T-helper 1 cell treated with Interleukin-12 subunit alpha and Interleukin-12 subunit beta and Interleukin-4 antibody, amounts not matched to agents 30 μg/mL and 1 μg/mL, for 36 hours (primary cell): ENCODE results near the gene VWF.
"Not testable (repeated sequence)": the region's sequence is repeated elsewhere in the genome, so short reads cannot be mapped to it uniquely, and the experiment has no call there.

ENCODE experiments used
- H3K27ac Mint-ChIP-seq: one replicate; pipeline ENCODE4 v1.8.0; 2021; ENCODE audit warnings: mild to moderate bottlenecking, mixed read lengths
- H3K27me3 Mint-ChIP-seq: one replicate; pipeline ENCODE4 v1.8.0; 2021; ENCODE audit warnings: low read depth, mixed read lengths
- H3K36me3 Mint-ChIP-seq: one replicate; pipeline ENCODE4 v1.8.0; 2021; ENCODE audit warnings: low read depth, mixed read lengths
- H3K4me1 Mint-ChIP-seq: one replicate; pipeline ENCODE4 v1.8.0; 2021; ENCODE audit warnings: low read depth, mixed read lengths
- H3K4me3 Mint-ChIP-seq: one replicate; pipeline ENCODE4 v1.8.0; 2021; ENCODE audit warnings: mild to moderate bottlenecking, moderate library complexity, mixed read lengths
- H3K9me3 Mint-ChIP-seq: one replicate; pipeline ENCODE4 v1.8.0; 2021; ENCODE audit warnings: mixed read lengths

The VWF gene

GRCh38 chr12:6039894-6040601, 84.4 kb downstream of the VWF start:
- no peak overlapping the region for H3K27ac Mint-ChIP-seq
- H3K9me3 Mint-ChIP-seq, result no peaks in the 10 kb centered on the region
- no peaks in the 10 kb centered on the region for H3K27me3 Mint-ChIP-seq
- H3K4me3 Mint-ChIP-seq, result no peak overlapping the region
- no peaks in the 10 kb centered on the region for H3K4me1 Mint-ChIP-seq
- no peaks in the 10 kb centered on the region for H3K36me3 Mint-ChIP-seq

- H3K4me1 Mint-ChIP-seq, result no peaks in the 10 kb centered on the region
- H3K27ac Mint-ChIP-seq, result no peak overlapping the region
- no peak overlapping the region for H3K4me3 Mint-ChIP-seq
- H3K27me3 Mint-ChIP-seq, result no peaks in the 10 kb centered on the region
- no peaks in the 10 kb centered on the region for H3K36me3 Mint-ChIP-seq
- H3K9me3 Mint-ChIP-seq, result no peaks in the 10 kb centered on the region
Observed at GRCh38 chr12:6038160-6038559, 86.3 kb downstream of the VWF start.

DNA sequence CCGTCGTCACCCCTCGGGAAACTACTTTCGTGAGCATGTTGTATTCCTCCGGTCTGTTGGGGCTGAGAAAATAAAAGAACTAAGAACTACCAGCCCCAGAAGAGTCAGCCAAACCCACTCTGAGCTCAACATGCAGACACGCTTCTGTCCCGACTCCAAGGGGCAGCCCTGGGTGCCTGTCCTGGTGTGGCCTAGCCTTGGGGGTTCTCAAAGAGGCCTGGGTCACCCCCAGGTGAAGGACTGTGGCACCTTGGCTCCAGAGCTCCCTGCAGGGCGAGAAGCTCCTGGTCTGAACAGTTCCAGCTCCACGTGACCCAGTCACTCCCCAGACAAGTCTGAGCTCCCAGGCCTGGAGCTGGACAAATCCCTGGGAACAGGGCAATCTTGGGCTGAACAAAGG, 87.0 kb downstream of the VWF start:
- no peaks in the 10 kb centered on the region for H3K4me1 Mint-ChIP-seq
- no peaks in the 10 kb centered on the region for H3K9me3 Mint-ChIP-seq
- H3K4me3 Mint-ChIP-seq, result no peak overlapping the region
- H3K27me3 Mint-ChIP-seq, result no peaks in the 10 kb centered on the region
- H3K27ac Mint-ChIP-seq, result no peak overlapping the region
- no peaks in the 10 kb centered on the region for H3K36me3 Mint-ChIP-seq

- no peak overlapping the region for H3K4me3 Mint-ChIP-seq
- no peaks in the 10 kb centered on the region for H3K27me3 Mint-ChIP-seq
- H3K4me1 Mint-ChIP-seq, result no peaks in the 10 kb centered on the region
- H3K9me3 Mint-ChIP-seq, result no peaks in the 10 kb centered on the region
- H3K27ac Mint-ChIP-seq, result no peak overlapping the region
- H3K36me3 Mint-ChIP-seq, result no peaks in the 10 kb centered on the region
Observed at GRCh38 chr12:6036509-6036908, 88.0 kb downstream of the VWF start.

DNA sequence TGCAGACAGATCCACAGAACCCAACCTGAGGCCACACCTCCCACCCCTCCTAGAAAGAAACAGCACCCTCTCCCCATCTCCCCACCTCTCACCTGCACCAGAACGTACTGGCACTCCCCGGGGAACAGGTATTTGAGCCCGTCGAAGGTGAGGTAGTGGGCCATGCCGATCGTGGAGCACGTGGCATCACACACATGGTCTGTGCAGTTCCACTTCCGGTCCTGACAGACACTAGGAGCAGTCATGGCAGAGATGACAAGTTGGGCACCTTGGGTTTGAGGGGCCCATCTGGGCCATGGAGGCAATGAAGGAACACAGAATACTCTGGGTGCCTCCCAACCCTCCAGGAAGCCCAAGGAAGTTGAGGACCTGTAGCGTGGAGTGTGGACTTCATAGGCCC, 89.9 kb downstream of the VWF start:
- H3K4me1 Mint-ChIP-seq, result no peaks in the 10 kb centered on the region
- no peaks in the 10 kb centered on the region for H3K27me3 Mint-ChIP-seq
- no peak overlapping the region for H3K27ac Mint-ChIP-seq
- H3K36me3 Mint-ChIP-seq, result no peaks in the 10 kb centered on the region
- H3K4me3 Mint-ChIP-seq, result no peak overlapping the region
- H3K9me3 Mint-ChIP-seq, result no peaks in the 10 kb centered on the region

DNA sequence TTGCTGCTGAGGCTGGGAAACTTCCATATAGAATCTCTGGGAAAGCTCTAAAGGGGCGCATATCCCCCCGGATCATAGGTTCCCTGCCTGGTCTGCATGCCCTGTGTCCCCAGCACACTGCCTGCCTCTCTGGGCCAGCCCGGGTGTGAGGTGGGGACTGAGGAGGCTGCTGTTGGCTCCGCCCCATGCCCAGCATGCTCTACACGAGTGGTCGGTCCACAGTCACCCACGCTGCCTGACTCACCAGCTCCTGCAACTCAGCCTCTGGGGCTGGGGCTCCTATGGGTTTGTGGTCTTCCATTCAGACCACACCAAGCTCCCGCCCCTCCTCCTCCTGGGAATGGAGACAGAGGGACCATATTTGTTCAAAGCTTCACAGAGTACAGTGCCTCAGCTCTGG, 90.9 kb downstream of the VWF start:
- H3K36me3 Mint-ChIP-seq, result no peaks in the 10 kb centered on the region
- H3K27me3 Mint-ChIP-seq, result peaks cover 3% of the 10 kb centered on the region
- no peak overlapping the region for H3K27ac Mint-ChIP-seq
- no peaks in the 10 kb centered on the region for H3K4me1 Mint-ChIP-seq
- no peak overlapping the region for H3K4me3 Mint-ChIP-seq
- H3K9me3 Mint-ChIP-seq, result no peaks in the 10 kb centered on the region

- H3K27me3 Mint-ChIP-seq, result peaks cover 9% of the 10 kb centered on the region
- H3K4me3 Mint-ChIP-seq, result no peak overlapping the region
- H3K27ac Mint-ChIP-seq, result no peak overlapping the region
- H3K9me3 Mint-ChIP-seq, result peaks cover under 1% of the 10 kb centered on the region
- H3K4me1 Mint-ChIP-seq, result no peaks in the 10 kb centered on the region
- H3K36me3 Mint-ChIP-seq, result no peaks in the 10 kb centered on the region
Observed at GRCh38 chr12:6032726-6033125, 91.7 kb downstream of the VWF start.

DNA sequence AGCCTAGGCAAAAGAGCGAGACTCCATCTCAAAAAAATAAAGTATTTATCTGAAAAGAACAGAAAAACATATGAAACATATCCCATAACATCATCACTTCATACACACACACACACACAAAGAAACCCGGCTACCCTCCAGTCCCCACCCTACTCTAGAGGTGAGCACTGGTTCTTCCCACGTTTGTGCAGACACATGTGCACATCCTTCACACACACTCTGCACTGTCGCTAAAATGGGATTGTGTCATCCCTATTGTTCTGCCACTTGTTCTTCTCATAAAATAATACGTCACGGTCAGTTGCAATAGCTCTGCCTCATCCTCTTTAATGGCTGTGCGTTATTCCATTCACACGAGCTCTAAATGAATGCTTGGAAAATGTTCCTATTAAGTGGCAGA, 93.5 kb downstream of the VWF start:
- Mint-ChIP-seq H3K9me3 (peaks cover 6% of the 10 kb centered on the region), H3K4me1 (no peaks in the 10 kb centered on the region), H3K27me3 (peaks cover 9% of the 10 kb centered on the region), H3K36me3 (no peaks in the 10 kb centered on the region), H3K4me3 (no peak overlapping the region), H3K27ac (no peak overlapping the region)

DNA sequence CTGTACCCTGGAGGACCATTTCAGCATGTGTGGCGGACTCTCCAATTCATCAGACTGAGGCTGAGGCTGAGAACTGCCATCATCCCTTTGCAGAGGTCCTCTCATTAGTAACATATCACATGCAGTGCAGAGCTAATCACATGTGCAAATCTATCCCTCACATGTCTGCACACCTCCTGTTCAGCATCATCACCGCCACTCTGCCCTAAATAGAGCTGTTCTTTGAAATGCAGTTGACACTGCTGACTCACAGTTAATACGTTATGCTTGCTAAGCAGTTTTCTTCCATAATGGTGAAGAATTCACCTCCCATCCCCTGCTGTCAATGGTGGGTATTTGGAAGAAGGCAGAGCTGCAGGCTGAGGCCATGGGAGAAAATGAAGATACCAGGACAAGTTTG, 94.4 kb downstream of the VWF start:
- no peak overlapping the region for H3K4me3 Mint-ChIP-seq
- H3K27me3 Mint-ChIP-seq, result peaks cover 9% of the 10 kb centered on the region
- H3K4me1 Mint-ChIP-seq, result no peaks in the 10 kb centered on the region

DNA sequence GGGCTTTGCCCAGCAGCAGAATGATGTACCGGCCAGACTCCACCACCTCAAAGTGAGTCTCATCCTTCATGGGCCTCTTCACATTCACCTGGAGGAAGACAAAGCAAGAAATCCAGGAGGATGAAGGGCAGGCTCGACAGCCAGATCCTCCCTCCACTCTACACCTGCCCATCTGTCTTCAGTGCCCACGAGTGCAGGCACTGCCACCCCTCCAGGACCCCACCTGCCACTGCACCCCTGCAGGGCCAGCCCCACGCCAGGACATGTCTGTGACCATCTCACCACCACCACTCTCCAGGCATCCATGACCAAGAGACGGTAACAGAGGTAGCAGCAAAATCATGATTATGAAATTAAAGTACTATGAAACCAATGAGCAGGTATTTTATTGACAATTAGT, 95.1 kb downstream of the VWF start:
- peaks cover 9% of the 10 kb centered on the region for H3K27me3 Mint-ChIP-seq
- no peaks in the 10 kb centered on the region for H3K36me3 Mint-ChIP-seq
- H3K4me1 Mint-ChIP-seq, result no peaks in the 10 kb centered on the region
- H3K4me3 Mint-ChIP-seq, result no peak overlapping the region
- H3K9me3 Mint-ChIP-seq, result peaks cover 6% of the 10 kb centered on the region
- no peak overlapping the region for H3K27ac Mint-ChIP-seq

More for the DNA sequence above, 94.4 kb downstream of the VWF start:
- no peaks in the 10 kb centered on the region for H3K36me3 Mint-ChIP-seq
- peaks cover 6% of the 10 kb centered on the region for H3K9me3 Mint-ChIP-seq
- H3K27ac Mint-ChIP-seq, result no peak overlapping the region

DNA sequence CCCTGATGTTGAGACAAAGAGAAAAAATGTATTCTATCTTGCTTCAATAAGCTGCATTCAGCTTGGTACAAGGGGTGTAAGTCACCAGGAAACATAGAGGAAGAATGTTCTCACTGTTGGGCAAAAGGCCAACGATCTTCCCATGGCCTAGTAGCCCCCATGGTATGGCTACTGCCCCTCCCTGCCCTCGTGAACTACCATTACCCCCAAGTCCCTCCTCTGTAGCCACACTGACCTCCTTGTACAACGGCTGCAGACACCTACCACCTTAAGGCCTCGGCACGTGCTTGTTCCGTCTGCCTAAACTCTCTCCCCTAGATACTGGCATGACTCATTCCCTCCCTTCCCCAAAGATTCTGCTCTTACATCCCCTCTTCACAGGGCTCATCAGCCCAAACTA, 97.5 kb downstream of the VWF start:
- Mint-ChIP-seq H3K4me3 (no peak overlapping the region), H3K4me1 (no peaks in the 10 kb centered on the region), H3K27ac (no peak overlapping the region)

DNA sequence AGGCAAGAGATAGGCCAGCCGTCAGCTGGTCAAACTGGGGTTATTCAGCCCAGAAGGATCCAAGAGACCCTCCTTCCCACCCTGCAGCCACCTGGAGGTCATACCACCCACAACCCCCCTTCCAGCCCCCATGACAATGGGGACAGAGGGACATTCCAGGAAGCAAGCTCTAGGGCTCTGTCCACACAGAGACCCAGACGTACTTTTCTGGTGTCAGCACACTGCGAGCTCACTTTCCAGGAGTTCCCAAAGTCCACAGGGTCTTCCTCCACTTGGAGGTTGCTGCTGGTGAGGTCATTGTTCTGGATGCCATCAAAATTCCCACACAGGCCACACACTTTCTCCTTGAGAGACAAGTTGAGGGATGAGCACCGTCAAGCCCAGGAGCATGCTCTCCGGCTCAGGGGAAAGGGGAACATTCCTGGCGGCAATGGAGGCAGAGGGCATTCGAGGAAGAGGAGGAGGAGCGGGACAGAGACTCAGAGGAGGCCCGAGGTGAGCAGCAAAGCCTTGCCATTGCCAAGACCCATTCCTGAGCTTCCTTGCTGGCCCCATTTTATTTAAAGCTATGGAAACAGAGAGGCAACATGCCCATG, 98.7 kb downstream of the VWF start:
- not testable (repeated sequence) for H3K36me3 Mint-ChIP-seq, H3K27ac Mint-ChIP-seq, H3K27me3 Mint-ChIP-seq, H3K4me3 Mint-ChIP-seq, H3K4me1 Mint-ChIP-seq, H3K9me3 Mint-ChIP-seq

More for the DNA sequence above, 97.5 kb downstream of the VWF start:
- no peaks in the 10 kb centered on the region for H3K36me3 Mint-ChIP-seq
- H3K9me3 Mint-ChIP-seq, result peaks cover 6% of the 10 kb centered on the region
- peaks cover 9% of the 10 kb centered on the region for H3K27me3 Mint-ChIP-seq

DNA sequence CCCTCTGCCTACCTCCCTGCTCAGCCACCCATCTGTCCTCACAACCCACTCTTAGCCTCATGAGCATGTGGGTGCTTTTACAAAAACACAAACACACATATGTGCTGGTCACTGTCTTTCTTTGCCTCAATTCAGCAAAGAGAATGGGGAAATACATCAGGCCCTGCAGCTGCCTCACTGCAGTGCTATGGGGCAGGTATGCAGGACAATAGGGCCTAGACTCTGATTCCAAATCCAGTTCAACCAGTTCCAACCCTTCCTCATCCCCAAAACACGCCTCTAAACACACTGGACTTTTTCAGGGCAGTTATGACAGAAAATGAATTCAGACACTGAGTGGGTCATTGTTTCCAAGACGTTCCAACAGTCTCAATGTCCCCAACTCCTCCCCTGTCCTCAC, 100.4 kb downstream of the VWF start:
- H3K4me3 Mint-ChIP-seq, H3K27me3 Mint-ChIP-seq, H3K36me3 Mint-ChIP-seq, H3K9me3 Mint-ChIP-seq, H3K27ac Mint-ChIP-seq, H3K4me1 Mint-ChIP-seq: not testable (repeated sequence)

GRCh38 chr12:6020930-6021329, 103.5 kb downstream of the VWF start:
- Mint-ChIP-seq H3K36me3 (no peaks in the 10 kb centered on the region), H3K27ac (no peak overlapping the region), H3K4me1 (no peaks in the 10 kb centered on the region), H3K4me3 (no peak overlapping the region), H3K9me3 (no peaks in the 10 kb centered on the region), H3K27me3 (no peaks in the 10 kb centered on the region)

DNA sequence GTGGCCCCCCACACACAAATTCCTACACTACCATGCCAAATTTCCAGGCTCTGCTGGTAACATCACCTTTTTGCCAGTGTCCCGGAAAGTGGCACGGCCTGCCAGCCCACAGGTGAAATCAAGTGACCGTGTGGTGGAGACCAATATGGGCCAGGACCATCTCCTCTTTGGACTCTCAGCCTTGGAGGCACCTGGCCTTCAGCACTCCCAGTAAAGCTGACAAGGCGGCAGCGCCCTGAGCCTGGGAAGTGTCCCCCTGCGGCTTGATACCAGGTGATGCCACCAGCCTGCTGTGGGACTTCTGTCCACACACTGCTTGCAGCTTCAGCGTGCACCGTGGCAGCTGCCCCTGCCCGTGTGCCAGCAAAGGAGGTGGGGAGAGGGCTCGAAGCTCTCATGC, 104.0 kb downstream of the VWF start:
- not testable (repeated sequence) for H3K36me3 Mint-ChIP-seq, H3K27me3 Mint-ChIP-seq, H3K9me3 Mint-ChIP-seq

GRCh38 chr12:6019256-6019655, 105.2 kb downstream of the VWF start:
- H3K36me3 Mint-ChIP-seq, H3K4me3 Mint-ChIP-seq, H3K4me1 Mint-ChIP-seq, H3K27ac Mint-ChIP-seq, H3K9me3 Mint-ChIP-seq, H3K27me3 Mint-ChIP-seq: not testable (repeated sequence)

More for the DNA sequence above, 104.0 kb downstream of the VWF start:
- H3K4me1 Mint-ChIP-seq, H3K27ac Mint-ChIP-seq, H3K4me3 Mint-ChIP-seq: not testable (repeated sequence)
